B cell (primary cell): ENCODE results near the gene ZNF607. TPM values are rescaled to one million over a fixed set of nuclear protein-coding genes. Genes with fewer than 3 reads are reported as not detected.

Experiments
- ATAC-seq: fragments of 200-7000 bp; cut with Tn5 transposase; one replicate; pipeline ENCODE4 v1.10.0; 2021; ENCODE audit warnings: low read depth, mild to moderate bottlenecking, moderate number of reproducible peaks, moderate library complexity
- CTCF ChIA-PET: fragments of 350-600 bp; sonication (Branson Sonifier 250); formaldehyde crosslinking; loops from one replicate; lab custom pipeline; 2021; ENCODE audit warnings: antibody characterized with exemption, inconsistent platforms; lab: Charles Lee
- POLR2A ChIA-PET: fragments of 350-600 bp; sonication (Branson Sonifier 250); formaldehyde crosslinking; loops from one replicate; lab custom pipeline; 2021; ENCODE audit warnings: antibody characterized with exemption; lab: Charles Lee
- DNase-seq: peaks from one replicate; pipeline ENCODE4 v3.0.0; 2013
- H2AFZ ChIP-seq: 2 replicates; pipeline ENCODE4 v1.6.1; 2012; ENCODE audit warnings: mild to moderate bottlenecking, low read depth, low read length; ENCODE audit not compliant: insufficient read depth, poor library complexity, severe bottlenecking
- H3K27ac ChIP-seq, 2 donors: 1 replicate in 1 of 2; 2 replicates in 1 of 2; pipeline ENCODE4 v1.5.1; 2012 to 2013; ENCODE audit warnings: low read length in 2 of 2, mild to moderate bottlenecking in 2 of 2, moderate library complexity in 1 of 2
- H3K27me3 ChIP-seq, 4 experiments: fragments of 200-600 bp in 1 of 4; sonication (generic) in 1 of 4; replicated peaks in 1 of 4; 1 replicate in 2 of 4; 2 replicates in 2 of 4; pipeline versions ENCODE4 v1.6.1 to v1.7.0; 2013 to 2016; ENCODE audit warnings: low read length in 3 of 4, mild to moderate bottlenecking in 2 of 4, mixed read lengths in 1 of 4, moderate library complexity in 1 of 4; ENCODE audit not compliant: insufficient read depth in 4 of 4, control insufficient read depth in 3 of 4; ENCODE audit errors: control extremely low read depth in 1 of 4
- H3K36me3 ChIP-seq, 2 experiments: replicated peaks in 1 of 2; 1 replicate in 1 of 2; 2 replicates in 1 of 2; pipeline versions ENCODE4 v1.6.1 to v1.7.1; 2013; ENCODE audit warnings: low read length in 1 of 2; ENCODE audit not compliant: insufficient read depth in 2 of 2, control insufficient read depth in 1 of 2; ENCODE audit errors: control extremely low read depth in 1 of 2, extremely low read depth in 1 of 2
- H3K4me1 ChIP-seq, 2 donors: fragments of 200-600 bp in 1 of 2; sonication (generic) in 1 of 2; 1 replicate in 1 of 2; 2 replicates in 1 of 2; pipeline versions ENCODE4 v1.5.1 to v1.6.1; 2013 to 2017; ENCODE audit warnings: low read length in 2 of 2; ENCODE audit not compliant: control insufficient read depth in 2 of 2, insufficient read depth in 2 of 2
- H3K4me2 ChIP-seq: replicated peaks from 2 replicates; pipeline ENCODE3; 2012; ENCODE audit warnings: mild to moderate bottlenecking, low read depth, low read length; ENCODE audit not compliant: poor library complexity, severe bottlenecking
- H3K4me3 ChIP-seq, 5 experiments: fragments of 200-600 bp in 1 of 5; sonication (generic) in 1 of 5; 1 replicate in 3 of 5; 2 replicates in 2 of 5; pipeline versions ENCODE4 v1.5.1 to v1.7.0; 2011 to 2016; ENCODE audit warnings: low read length in 4 of 5, mild to moderate bottlenecking in 4 of 5, low read depth in 2 of 5, control low read depth in 1 of 5, moderate library complexity in 1 of 5; ENCODE audit not compliant: insufficient read depth in 1 of 5; ENCODE audit errors: control extremely low read depth in 1 of 5, extremely low read depth in 1 of 5
- H3K79me2 ChIP-seq: fragments of 200-600 bp; sonication (generic); one replicate; pipeline ENCODE4 v1.6.0; 2016; ENCODE audit warnings: low read length; ENCODE audit not compliant: control insufficient read depth, insufficient read depth
- H3K9ac ChIP-seq: fragments of 200-600 bp; sonication (generic); 2 replicates; pipeline ENCODE4 v1.6.1; 2017; ENCODE audit warnings: mild to moderate bottlenecking, low read length, moderate library complexity
- H3K9me3 ChIP-seq, 3 donors: one replicate each; pipeline versions ENCODE4 v1.6.1 to v1.7.1; 2013; ENCODE audit warnings: low read length in 2 of 3; ENCODE audit not compliant: control insufficient read depth in 2 of 3, insufficient read depth in 1 of 3; ENCODE audit errors: control extremely low read depth in 1 of 3
- H4K20me1 ChIP-seq: 2 replicates; pipeline ENCODE4 v1.6.0; 2012; ENCODE audit warnings: mild to moderate bottlenecking, low read length; ENCODE audit not compliant: insufficient read depth, control insufficient read depth, poor library complexity, severe bottlenecking
- H3K27ac Mint-ChIP-seq: one replicate; pipeline ENCODE4 v1.8.0; 2021; ENCODE audit warnings: mixed read lengths
- H3K27me3 Mint-ChIP-seq: one replicate; pipeline ENCODE4 v1.8.0; 2021; ENCODE audit warnings: mixed read lengths
- H3K4me1 Mint-ChIP-seq: one replicate; pipeline ENCODE4 v1.8.0; 2021; ENCODE audit warnings: mixed read lengths
- H3K4me3 Mint-ChIP-seq: one replicate; pipeline ENCODE4 v1.8.0; 2021; ENCODE audit warnings: mixed read lengths
- H3K9me3 Mint-ChIP-seq: one replicate; pipeline ENCODE4 v1.8.0; 2022; ENCODE audit warnings: mixed read lengths; ENCODE audit not compliant: insufficient read depth
- CTCF ChIP-seq: fragments of 200-600 bp; IDR thresholded peaks from one replicate; pipeline ENCODE4 v1.8.0; 2022; ENCODE audit warnings: antibody characterized with exemption, mild to moderate bottlenecking
- EZH2 ChIP-seq: IDR thresholded peaks from 2 replicates; pipeline ENCODE4 v1.6.1; 2012; ENCODE audit warnings: borderline replicate concordance, low read depth, mild to moderate bottlenecking, moderate library complexity, low read length; ENCODE audit not compliant: insufficient read depth, poor library complexity, severe bottlenecking
- WGBS: methylation state at CpG from one replicate; pipeline ENCODE4 v1.1.5; 2013; ENCODE audit warnings: missing lambda C conversion rate; ENCODE audit not compliant: insufficient coverage; 5-methylcytosine and 5-hydroxymethylcytosine counted together
- intact Hi-C: fragments of 100-400 bp; cut with micrococcal nuclease; formaldehyde crosslinking; loops from one replicate; pipeline ENCODE4 v1.10.0; 2022
- polyA plus RNA-seq: library from polyadenylated mRNA; depleted of rRNA; stranded (reverse); fragments of >200 nt; gene quantifications from 2 replicates; pipeline ENCODE4 v1.2.3, GENCODE V29; 2012
- total RNA-seq, 2 donors: library from RNA; stranded (reverse); fragments of 120-200 nt in 1 of 2; gene quantifications; 1 replicate in 1 of 2; 2 replicates in 1 of 2; pipeline versions ENCODE4 v1.2.3 to v1.2.4, GENCODE V29; 2013 to 2022

ZNF607 gene
- total and polyA plus RNA-seq, 2 donors (not counting 1 experiment from before 2014, with no cell fraction given) = 4.4 to 21.5 TPM

DNA sequence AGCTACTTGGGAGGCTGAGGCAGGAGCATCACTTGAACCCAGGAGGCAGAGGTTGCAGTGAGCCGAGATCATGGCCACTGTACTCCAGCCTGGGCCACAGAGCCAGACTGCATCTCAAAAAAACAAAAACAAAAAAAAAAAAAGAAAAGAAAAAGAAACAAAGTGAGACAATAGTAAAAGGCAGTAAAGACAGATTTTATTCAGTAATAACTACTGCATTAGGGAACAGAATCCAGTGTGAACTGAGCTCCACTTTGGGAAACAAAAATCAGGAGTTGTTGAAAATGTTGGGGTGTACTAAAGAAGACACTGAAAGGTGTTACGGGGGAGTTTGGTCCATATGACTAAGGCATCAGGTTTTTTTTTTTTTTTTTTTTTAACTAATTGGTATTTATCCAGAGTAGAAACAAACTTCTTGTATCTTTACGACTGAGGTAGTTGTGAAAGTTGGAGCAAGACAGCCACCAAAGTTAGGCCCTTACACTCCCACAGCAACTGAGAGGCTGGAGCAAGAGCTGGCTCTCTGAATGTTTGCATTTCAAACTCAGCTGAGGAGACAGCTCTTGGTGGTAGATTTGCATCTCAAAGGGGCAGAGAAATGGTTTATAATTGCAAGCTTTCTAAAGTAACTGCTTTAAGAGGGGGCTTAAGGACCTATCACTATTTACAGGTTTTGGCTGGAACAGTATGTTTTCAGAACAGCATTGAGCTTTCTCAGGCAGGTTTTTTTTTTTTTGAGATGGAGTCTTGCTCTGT is 24.2 kb downstream of the ZNF607 start:
- no peak overlapping the region for H3K27ac ChIP-seq
- ATAC-seq = no peak
- Mint-ChIP-seq H3K9me3 (peaks cover 14% of the 10 kb centered on the region), H3K4me3 (no peak overlapping the region), H3K4me1 (peaks cover 11% of the 10 kb centered on the region), H3K27me3 (no peaks in the 10 kb centered on the region), H3K27ac (no peak overlapping the region)
- H3K9ac ChIP-seq = no peak overlapping the region
- no peak overlapping the region for H3K4me2 ChIP-seq
- WGBS = no CpG with 5 or more reads among the region's 3 CpGs
- no peaks in the 10 kb centered on the region for H3K79me2 ChIP-seq
- TF ChIP-seq CTCF = no peak
- no peak for TF ChIP-seq EZH2
- peaks cover 5 to 38% (median 12%) of the 10 kb centered on the region in 3 donors for H3K9me3 ChIP-seq
- intact Hi-C loops = no loop called here
- no peaks in the 10 kb centered on the region for H4K20me1 ChIP-seq
- H3K4me1 ChIP-seq = peaks cover 0 to 4% of the 10 kb centered on the region in 2 donors
- H2AFZ ChIP-seq = no peak overlapping the region
- no peaks in the 10 kb centered on the region for H3K27me3 ChIP-seq
- peaks cover 18% of the 10 kb centered on the region in 2 experiments for H3K36me3 ChIP-seq
- CTCF ChIA-PET = interaction anchor here (0.7 kb wide), 1 partner anchor 23 kb away, joined by 4 read pairs; no protein-coding TSS in a partner anchor
- no peak overlapping the region for H3K4me3 ChIP-seq
- DNase-seq = no peak
- POLR2A ChIA-PET = interaction anchor here (0.6 to 0.7 kb wide), 2 partner anchors 41 to 79 kb away, joined by 3 read pairs; no protein-coding TSS in a partner anchor
